ENCODE data around the gene EFCAB11. TPM values are rescaled to one million over a fixed set of nuclear protein-coding genes. Genes with fewer than 3 reads are reported as not detected.

Gene EFCAB11
- total and polyA plus RNA-seq, 9 of the 15 experiments (the other 6 are each of a cell fraction or from before 2014, with no cell fraction given), result 13.4 to 37.9 (median 17.4) TPM

DNA sequence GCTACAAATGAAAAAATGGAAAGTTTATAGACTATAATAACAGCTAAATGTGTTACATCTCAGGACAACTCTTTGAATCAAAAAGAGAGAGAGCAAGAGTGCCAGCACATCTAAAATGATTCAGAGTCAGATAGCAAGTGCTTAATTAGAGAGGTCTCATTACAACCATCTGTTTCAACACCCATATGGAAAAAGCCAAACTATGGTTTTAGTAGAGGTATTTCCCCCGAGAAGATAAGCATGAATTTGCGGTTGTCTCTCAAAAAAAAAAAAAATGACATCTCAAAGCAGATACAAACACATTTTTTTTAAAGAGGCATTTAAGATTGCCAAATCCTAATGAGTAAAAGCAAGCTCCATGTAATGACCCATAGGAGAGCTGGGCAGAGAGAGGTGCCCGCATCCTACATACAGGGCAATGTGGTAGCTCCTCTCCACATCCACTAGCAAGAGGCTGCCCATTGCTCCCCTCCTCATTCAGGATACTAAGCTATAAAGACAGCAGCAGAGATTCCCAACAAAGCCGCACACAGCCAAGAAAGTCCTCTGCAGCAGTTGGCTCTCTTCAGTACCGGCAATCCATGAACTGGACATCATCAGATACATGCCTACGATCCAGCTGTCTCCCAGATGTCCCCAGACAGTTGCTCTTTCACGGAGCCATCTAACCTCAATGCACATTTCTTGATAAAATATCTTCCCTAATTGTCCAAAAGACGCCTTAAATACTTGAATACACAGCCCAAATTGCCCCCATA, 100.4 kb downstream of the EFCAB11 start (continued):
- TF ChIP-seq ZNF408 (CRISPR knock-in tag; IDR thresholded peaks at IDR 0.05; ENCODE audit: low read depth), result no peak

DNA sequence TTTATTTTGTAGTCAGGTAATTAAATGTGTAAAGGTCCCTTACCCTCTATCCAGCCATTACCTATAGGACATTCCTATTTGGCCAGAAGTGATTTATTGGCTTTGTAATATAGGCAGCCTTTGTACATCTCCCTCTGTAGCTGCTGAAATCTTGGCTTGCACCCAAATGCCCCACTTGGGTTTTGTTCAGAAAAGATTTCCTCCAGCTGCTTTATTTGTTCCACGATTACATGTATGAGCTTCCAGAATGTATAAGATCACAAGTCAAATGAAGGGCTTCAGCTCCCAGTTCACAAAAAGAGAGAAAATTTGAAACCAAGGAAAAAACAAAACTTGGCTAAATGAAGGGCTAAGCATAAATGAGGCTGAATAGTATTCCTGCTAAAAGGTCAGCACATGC, 103.4 kb downstream of the EFCAB11 start:
- Histone ChIP-seq H4K20me1 (replicated peaks; ENCODE audit: control insufficient read depth, insufficient read depth, low read length) (no peaks in the 10 kb centered on the region), H3K27ac (ENCODE audit: extremely low read depth, low read depth, low read length) (no peak overlapping the region), H3K36me3 (ENCODE audit: control insufficient read depth, insufficient read depth, low read length) (no peaks in the 10 kb centered on the region), H3K4me3 (no peak overlapping the region), H3K4me2 (ENCODE audit: insufficient read depth, low read length) (no peak overlapping the region), H3K9ac (ENCODE audit: insufficient read depth in 1 of 2, low read depth in 2 of 2, low read length in 2 of 2) (no peak overlapping the region), H3K27me3 (ENCODE audit: control insufficient read depth in 2 of 2, insufficient read depth in 2 of 2, low read length in 2 of 2) (no peaks in the 10 kb centered on the region), H3K9me1 (ENCODE audit: control insufficient read depth, insufficient read depth, low read length) (no peaks in the 10 kb centered on the region), H3K79me2 (ENCODE audit: control insufficient read depth, insufficient read depth, low read length) (no peaks in the 10 kb centered on the region), H3K9me3 (replicated peaks; ENCODE audit: control insufficient read depth, insufficient read depth, low read depth, low read length) (no peaks in the 10 kb centered on the region), H3K4me1 (replicated peaks in 1 of 2; ENCODE audit: control insufficient read depth in 2 of 2, insufficient read depth in 2 of 2, low read length in 2 of 2) (no peaks in the 10 kb centered on the region), H2AFZ (ENCODE audit: low read depth, low read length) (no peak overlapping the region)
- DNase-seq (ENCODE audit: extremely low read depth in 1 of 4, low spot score in 3 of 4) (no peak), FAIRE-seq (no peak), ATAC-seq (no peak)
- TF ChIP-seq BRF1 (IDR thresholded peaks at IDR 0.05; ENCODE audit: borderline replicate concordance, extremely low read depth, insufficient read length), result no peak
- no peak for TF ChIP-seq E2F3 (CRISPR knock-in tag; IDR thresholded peaks at IDR 0.05)
- TF ChIP-seq, protein P1, sequence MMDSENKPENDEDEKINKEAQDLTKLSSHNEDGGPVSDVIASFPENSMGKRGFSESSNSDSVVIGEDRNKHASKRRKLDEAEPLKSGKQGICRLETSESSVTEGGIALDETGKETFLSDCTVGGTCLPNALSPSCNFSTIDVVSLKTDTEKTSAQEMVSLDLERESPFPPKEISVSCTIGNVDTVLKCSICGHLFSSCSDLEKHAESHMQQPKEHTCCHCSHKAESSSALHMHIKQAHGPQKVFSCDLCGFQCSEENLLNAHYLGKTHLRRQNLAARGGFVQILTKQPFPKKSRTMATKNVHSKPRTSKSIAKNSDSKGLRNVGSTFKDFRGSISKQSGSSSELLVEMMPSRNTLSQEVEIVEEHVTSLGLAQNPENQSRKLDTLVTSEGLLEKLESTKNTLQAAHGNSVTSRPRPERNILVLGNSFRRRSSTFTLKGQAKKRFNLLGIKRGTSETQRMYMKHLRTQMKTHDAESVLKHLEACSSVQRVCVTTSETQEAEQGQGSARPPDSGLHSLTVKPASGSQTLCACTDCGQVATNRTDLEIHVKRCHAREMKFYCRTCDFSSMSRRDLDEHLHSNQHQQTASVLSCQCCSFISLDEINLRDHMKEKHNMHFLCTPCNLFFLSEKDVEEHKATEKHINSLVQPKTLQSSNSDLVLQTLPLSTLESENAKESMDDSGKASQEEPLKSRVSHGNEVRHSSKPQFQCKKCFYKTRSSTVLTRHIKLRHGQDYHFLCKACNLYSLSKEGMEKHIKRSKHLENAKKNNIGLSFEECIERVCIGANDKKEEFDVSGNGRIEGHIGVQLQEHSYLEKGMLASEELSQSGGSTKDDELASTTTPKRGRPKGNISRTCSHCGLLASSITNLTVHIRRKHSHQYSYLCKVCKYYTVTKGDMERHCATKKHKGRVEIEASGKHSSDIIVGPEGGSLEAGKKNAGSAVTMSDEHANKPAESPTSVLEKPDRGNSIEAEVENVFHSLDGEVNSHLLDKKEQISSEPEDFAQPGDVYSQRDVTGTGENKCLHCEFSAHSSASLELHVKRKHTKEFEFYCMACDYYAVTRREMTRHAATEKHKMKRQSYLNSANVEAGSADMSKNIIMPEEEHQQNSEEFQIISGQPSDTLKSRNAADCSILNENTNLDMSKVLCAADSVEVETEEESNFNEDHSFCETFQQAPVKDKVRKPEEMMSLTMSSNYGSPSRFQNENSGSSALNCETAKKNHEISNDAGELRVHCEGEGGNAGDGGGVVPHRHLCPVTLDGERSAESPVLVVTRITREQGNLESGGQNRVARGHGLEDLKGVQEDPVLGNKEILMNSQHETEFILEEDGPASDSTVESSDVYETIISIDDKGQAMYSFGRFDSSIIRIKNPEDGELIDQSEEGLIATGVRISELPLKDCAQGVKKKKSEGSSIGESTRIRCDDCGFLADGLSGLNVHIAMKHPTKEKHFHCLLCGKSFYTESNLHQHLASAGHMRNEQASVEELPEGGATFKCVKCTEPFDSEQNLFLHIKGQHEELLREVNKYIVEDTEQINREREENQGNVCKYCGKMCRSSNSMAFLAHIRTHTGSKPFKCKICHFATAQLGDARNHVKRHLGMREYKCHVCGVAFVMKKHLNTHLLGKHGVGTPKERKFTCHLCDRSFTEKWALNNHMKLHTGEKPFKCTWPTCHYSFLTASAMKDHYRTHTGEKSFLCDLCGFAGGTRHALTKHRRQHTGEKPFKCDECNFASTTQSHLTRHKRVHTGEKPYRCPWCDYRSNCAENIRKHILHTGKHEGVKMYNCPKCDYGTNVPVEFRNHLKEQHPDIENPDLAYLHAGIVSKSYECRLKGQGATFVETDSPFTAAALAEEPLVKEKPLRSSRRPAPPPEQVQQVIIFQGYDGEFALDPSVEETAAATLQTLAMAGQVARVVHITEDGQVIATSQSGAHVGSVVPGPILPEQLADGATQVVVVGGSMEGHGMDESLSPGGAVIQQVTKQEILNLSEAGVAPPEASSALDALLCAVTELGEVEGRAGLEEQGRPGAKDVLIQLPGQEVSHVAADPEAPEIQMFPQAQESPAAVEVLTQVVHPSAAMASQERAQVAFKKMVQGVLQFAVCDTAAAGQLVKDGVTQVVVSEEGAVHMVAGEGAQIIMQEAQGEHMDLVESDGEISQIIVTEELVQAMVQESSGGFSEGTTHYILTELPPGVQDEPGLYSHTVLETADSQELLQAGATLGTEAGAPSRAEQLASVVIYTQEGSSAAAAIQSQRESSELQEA (IDR thresholded peaks at IDR 0.05; ENCODE audit: low read depth), result no peak
- TF ChIP-seq EWSR1 (IDR thresholded peaks at IDR 0.05; ENCODE audit: borderline replicate concordance, low read depth, partially characterized antibody), result no peak
- TF ChIP-seq ZNF644 (tag; IDR thresholded peaks at IDR 0.05; ENCODE audit: low read depth), result no peak
- TF ChIP-seq BRD9 (IDR thresholded peaks at IDR 0.05; ENCODE audit: low read depth, partially characterized antibody), result no peak
- no peak for TF ChIP-seq ZNF282 (CRISPR knock-in tag; IDR thresholded peaks at IDR 0.05)
- no peak for TF ChIP-seq ZNF764 (CRISPR knock-in tag; IDR thresholded peaks at IDR 0.05; ENCODE audit: low read depth)
- TF ChIP-seq CREM (IDR thresholded peaks at IDR 0.05; ENCODE audit: low read depth), result no peak
- no peak for TF ChIP-seq PTTG1 (tag; IDR thresholded peaks at IDR 0.05; ENCODE audit: low read depth)
- no peak for TF ChIP-seq ZSCAN29 (IDR thresholded peaks at IDR 0.05)
- no peak for TF ChIP-seq TEAD4 (IDR thresholded peaks at IDR 0.05; ENCODE audit: low read length)
- no peak for TF ChIP-seq TEAD4 (CRISPR knock-in tag; IDR thresholded peaks at IDR 0.05; ENCODE audit: borderline replicate concordance)
- no TSS peak for BruUV-seq (replicated peaks)
- ChIA-PET POLR2A (no interaction called here), CTCF (ENCODE audit: low intra/inter-chr PET ratio) (no interaction called here)
- in situ Hi-C loops (cut with MboI) (no loop called here), intact Hi-C loops (cut with micrococcal nuclease) (no loop called here)
- 9% methylated on average over 1 of the region's 1 CpG for WGBS (ENCODE audit: insufficient coverage, low coverage, missing lambda C conversion rate)
